Thyroid gland (tissue), 4 donors: ENCODE data around the gene LTA4H.

Experiments used
- CTCF ChIP-seq, 6 experiments: fragments of 200-600 bp in 3 of 6; fragments of 450-650 bp in 3 of 6; sonication (generic) in 3 of 6; IDR thresholded peaks; one replicate each; pipeline ENCODE4 v1.5.1; 2016 to 2019; ENCODE audit warnings: antibody characterized with exemption in 6 of 6, mild to moderate bottlenecking in 2 of 6, inconsistent platforms in 1 of 6, moderate library complexity in 1 of 6
- POLR2A ChIP-seq, 2 donors: fragments of 450-650 bp; IDR thresholded peaks; one replicate each; pipeline ENCODE4 v1.6.1; 2017; ENCODE audit warnings: antibody characterized with exemption in 2 of 2, mild to moderate bottlenecking in 2 of 2, moderate library complexity in 1 of 2

- TF ChIP-seq CTCF (IDR thresholded peaks at IDR 0.05) (no peak), POLR2A (IDR thresholded peaks at IDR 0.05) (no peak)
Measured at GRCh38 chr12:96073346-96074330, 38.3 kb upstream of the LTA4H start.
